Measurements from ENCODE around the gene SCT.

GRCh38 chr11:660281-660680 is 33.3 kb upstream of the SCT start:
- TF ChIP-seq POLR2AphosphoS5 (IDR thresholded peaks at IDR 0.05; ENCODE audit: borderline replicate concordance, low read depth, low read length) (no peak), EZH2 (IDR thresholded peaks at IDR 0.05) (no peak), FOXP2 (optimal IDR thresholded peaks at IDR 0.05; ENCODE audit: control extremely low read depth, extremely low read length, insufficient read depth) (no peak)
